ENCODE measurements around the gene MAN2B2. TPM values are rescaled to one million over a fixed set of nuclear protein-coding genes. Genes with fewer than 3 reads are reported as not detected.

MAN2B2 gene
- total and polyA plus RNA-seq, 9 donors, result 19.1 to 49.2 (median 40.0) TPM

DNA sequence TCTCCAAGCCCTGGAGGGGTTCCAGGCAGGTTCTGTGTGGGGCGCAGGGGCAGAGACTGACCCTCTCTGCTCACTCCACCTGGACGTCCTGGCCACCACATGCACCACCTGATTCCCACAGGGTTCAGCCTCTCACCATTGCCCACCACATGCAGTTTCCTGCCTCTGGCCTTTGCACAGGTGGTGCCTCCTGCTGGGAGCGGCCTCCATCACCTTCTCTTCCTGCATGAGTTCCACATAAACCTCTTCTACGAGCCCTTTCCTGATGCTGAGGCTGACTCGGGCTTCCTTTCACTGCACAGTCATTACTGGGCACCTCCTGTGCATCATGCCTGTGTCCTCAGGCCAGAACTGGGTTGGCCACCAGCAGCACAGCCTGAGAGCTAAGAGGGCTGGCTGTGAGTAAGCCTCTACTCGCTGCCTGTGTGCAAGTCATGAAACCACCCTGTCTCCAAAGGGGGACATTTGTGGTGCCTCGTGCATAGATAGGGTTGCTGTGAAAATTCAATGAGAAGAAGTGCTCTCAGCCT, 19.9 kb downstream of the MAN2B2 start:
- Histone ChIP-seq H3K4me1 (ENCODE audit: insufficient read depth) (no peaks in the 10 kb centered on the region), H3K27ac (no peak overlapping the region), H3K36me3 (no peaks in the 10 kb centered on the region), H3K27me3 (no peaks in the 10 kb centered on the region), H3K4me3 (no peak overlapping the region), H3K9me3 (no peaks in the 10 kb centered on the region)
- TF ChIP-seq EP300 (IDR thresholded peaks at IDR 0.05), result no peak
- TF ChIP-seq, protein P1, sequence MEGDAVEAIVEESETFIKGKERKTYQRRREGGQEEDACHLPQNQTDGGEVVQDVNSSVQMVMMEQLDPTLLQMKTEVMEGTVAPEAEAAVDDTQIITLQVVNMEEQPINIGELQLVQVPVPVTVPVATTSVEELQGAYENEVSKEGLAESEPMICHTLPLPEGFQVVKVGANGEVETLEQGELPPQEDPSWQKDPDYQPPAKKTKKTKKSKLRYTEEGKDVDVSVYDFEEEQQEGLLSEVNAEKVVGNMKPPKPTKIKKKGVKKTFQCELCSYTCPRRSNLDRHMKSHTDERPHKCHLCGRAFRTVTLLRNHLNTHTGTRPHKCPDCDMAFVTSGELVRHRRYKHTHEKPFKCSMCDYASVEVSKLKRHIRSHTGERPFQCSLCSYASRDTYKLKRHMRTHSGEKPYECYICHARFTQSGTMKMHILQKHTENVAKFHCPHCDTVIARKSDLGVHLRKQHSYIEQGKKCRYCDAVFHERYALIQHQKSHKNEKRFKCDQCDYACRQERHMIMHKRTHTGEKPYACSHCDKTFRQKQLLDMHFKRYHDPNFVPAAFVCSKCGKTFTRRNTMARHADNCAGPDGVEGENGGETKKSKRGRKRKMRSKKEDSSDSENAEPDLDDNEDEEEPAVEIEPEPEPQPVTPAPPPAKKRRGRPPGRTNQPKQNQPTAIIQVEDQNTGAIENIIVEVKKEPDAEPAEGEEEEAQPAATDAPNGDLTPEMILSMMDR (IDR thresholded peaks at IDR 0.05), result no peak
- no peak for TF ChIP-seq POLR2A (IDR thresholded peaks at IDR 0.05)
- no peak for DNase-seq
- intact Hi-C loops (cut with DNase I), result no loop called here
- 86 to 91% (median 86%) methylated on average over 7 of the region's 7 CpGs for WGBS, 3 donors

DNA sequence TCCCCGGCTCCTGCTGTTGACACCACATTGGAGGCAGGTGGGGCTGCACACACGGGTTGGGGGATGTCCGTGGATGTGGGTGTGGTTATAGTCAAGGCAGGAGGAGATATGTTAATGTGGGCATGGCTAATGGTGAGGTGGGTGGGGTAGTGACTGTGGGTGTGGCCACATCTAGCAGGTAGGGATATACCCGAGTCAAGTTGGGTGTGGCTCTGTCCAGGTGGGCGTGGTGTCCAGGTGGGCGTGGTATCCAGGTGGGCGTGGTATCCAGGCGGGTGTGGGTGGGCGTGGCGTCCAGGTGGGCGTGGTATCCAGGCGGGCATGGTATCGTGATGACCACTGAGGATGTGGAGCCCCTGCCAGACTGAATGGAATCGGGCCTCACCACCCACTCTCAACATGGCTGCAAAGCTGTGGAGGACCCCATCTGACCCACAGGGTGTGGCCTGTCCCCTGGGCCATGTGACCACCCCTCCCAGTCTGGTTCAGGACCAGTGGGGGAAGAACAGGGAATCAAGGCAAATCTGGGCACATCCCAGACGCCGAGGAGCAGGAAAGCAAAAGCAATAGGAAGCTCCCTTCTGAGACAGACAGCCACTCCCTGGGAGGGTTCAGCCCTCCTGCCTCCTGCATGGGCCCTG, 21.0 kb downstream of the MAN2B2 start:
- H3K27me3 ChIP-seq, result no peaks in the 10 kb centered on the region
- no peaks in the 10 kb centered on the region for H3K4me1 ChIP-seq (ENCODE audit: insufficient read depth)
- no peaks in the 10 kb centered on the region for H3K9me3 ChIP-seq
- intact Hi-C loops (cut with DNase I), result no loop called here
- TF ChIP-seq, protein P1 (IDR thresholded peaks at IDR 0.05), result no peak
- TF ChIP-seq EP300 (IDR thresholded peaks at IDR 0.05) (no peak), POLR2A (IDR thresholded peaks at IDR 0.05) (no peak)
- no peak overlapping the region for H3K27ac ChIP-seq
- no peak overlapping the region for H3K4me3 ChIP-seq
- no peak for DNase-seq
- H3K36me3 ChIP-seq, result no peaks in the 10 kb centered on the region
- WGBS, 3 donors, result 58 to 64% (median 59%) methylated on average over 16 of the region's 16 CpGs

DNA sequence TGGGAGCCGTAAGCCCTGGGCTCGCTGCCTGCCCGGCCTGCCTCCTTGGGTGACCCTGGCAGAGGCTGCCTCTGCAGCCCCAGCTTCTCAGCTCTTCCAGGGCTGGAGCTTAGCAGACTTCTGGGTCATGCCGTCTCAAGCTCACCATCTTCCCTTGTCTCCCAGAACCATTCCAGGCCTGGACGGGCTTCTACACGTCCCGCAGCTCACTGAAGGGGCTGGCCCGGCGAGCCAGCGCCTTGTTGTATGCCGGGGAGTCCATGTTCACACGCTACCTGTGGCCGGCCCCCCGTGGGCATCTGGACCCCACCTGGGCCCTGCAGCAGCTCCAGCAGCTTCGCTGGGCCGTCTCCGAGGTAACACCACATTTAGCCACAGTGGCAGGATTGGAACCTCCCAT, 22.0 kb downstream of the MAN2B2 start:
- intact Hi-C loops (cut with DNase I), result no loop called here
- DNase-seq, result no peak
- H3K36me3 ChIP-seq, result no peaks in the 10 kb centered on the region
- H3K27me3 ChIP-seq, result no peaks in the 10 kb centered on the region
- H3K27ac ChIP-seq, result no peak overlapping the region
- peaks cover 0 to under 1% of the 10 kb centered on the region in 2 donors for H3K9me3 ChIP-seq
- WGBS, 3 donors, result 91 to 94% (median 93%) methylated on average over 17 of the region's 17 CpGs
- no peaks in the 10 kb centered on the region for H3K4me1 ChIP-seq (ENCODE audit: insufficient read depth)
- no peak for TF ChIP-seq POLR2A (IDR thresholded peaks at IDR 0.05)
- TF ChIP-seq EP300 (IDR thresholded peaks at IDR 0.05), result no peak
- TF ChIP-seq, protein P1 (IDR thresholded peaks at IDR 0.05), result no peak
- no peak overlapping the region for H3K4me3 ChIP-seq

DNA sequence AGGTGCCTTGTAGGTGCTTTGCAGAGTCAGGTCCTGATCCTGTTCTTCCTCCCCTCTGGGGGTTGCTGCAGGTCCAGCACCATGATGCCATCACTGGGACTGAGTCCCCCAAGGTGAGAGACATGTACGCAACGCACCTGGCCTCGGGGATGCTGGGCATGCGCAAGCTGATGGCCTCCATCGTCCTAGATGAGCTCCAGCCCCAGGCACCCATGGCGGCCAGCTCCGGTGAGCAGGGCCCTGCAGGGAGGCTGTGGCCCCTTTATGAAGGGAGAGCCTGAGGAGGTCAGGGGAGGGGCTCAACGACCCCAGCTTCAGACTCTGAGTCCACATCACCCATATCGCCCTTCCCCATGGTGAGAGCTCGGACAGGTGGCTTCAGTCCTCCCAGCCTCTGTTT, 23.1 kb downstream of the MAN2B2 start:
- H3K9me3 ChIP-seq, result peaks cover 0 to 4% of the 10 kb centered on the region in 2 donors
- H3K4me3 ChIP-seq, result no peak overlapping the region
- no peak for DNase-seq
- H3K27me3 ChIP-seq, result no peaks in the 10 kb centered on the region
- no peak overlapping the region for H3K27ac ChIP-seq
- H3K36me3 ChIP-seq, result no peaks in the 10 kb centered on the region
- no peaks in the 10 kb centered on the region for H3K4me1 ChIP-seq (ENCODE audit: insufficient read depth)
- intact Hi-C loops (cut with DNase I), result no loop called here
- WGBS, 3 donors, result 89 to 92% (median 89%) methylated on average over 10 of the region's 10 CpGs
- TF ChIP-seq, protein P1 (IDR thresholded peaks at IDR 0.05), result no peak
